B cell (primary cell): Measurements from ENCODE around the gene TINAG. TPM values are rescaled to one million over a fixed set of nuclear protein-coding genes. Genes with fewer than 3 reads are reported as not detected.

Experiments used
- ATAC-seq: fragments of 200-7000 bp; cut with Tn5 transposase; one replicate; pipeline ENCODE4 v1.10.0; 2021; ENCODE audit warnings: low read depth, mild to moderate bottlenecking, moderate number of reproducible peaks, moderate library complexity
- CTCF ChIA-PET: fragments of 350-600 bp; sonication (Branson Sonifier 250); formaldehyde crosslinking; loops from one replicate; lab custom pipeline; 2021; ENCODE audit warnings: antibody characterized with exemption, inconsistent platforms; lab: Charles Lee
- POLR2A ChIA-PET: fragments of 350-600 bp; sonication (Branson Sonifier 250); formaldehyde crosslinking; loops from one replicate; lab custom pipeline; 2021; ENCODE audit warnings: antibody characterized with exemption; lab: Charles Lee
- DNase-seq: peaks from one replicate; pipeline ENCODE4 v3.0.0; 2013
- H2AFZ ChIP-seq: 2 replicates; pipeline ENCODE4 v1.6.1; 2012; ENCODE audit warnings: mild to moderate bottlenecking, low read depth, low read length; ENCODE audit not compliant: insufficient read depth, poor library complexity, severe bottlenecking
- H3K27ac ChIP-seq, 2 donors: 1 replicate in 1 of 2; 2 replicates in 1 of 2; pipeline ENCODE4 v1.5.1; 2012 to 2013; ENCODE audit warnings: low read length in 2 of 2, mild to moderate bottlenecking in 2 of 2, moderate library complexity in 1 of 2
- H3K27me3 ChIP-seq, 4 experiments: fragments of 200-600 bp in 1 of 4; sonication (generic) in 1 of 4; replicated peaks in 1 of 4; 1 replicate in 2 of 4; 2 replicates in 2 of 4; pipeline versions ENCODE4 v1.6.1 to v1.7.0; 2013 to 2016; ENCODE audit warnings: low read length in 3 of 4, mild to moderate bottlenecking in 2 of 4, mixed read lengths in 1 of 4, moderate library complexity in 1 of 4; ENCODE audit not compliant: insufficient read depth in 4 of 4, control insufficient read depth in 3 of 4; ENCODE audit errors: control extremely low read depth in 1 of 4
- H3K36me3 ChIP-seq, 2 experiments: replicated peaks in 1 of 2; 1 replicate in 1 of 2; 2 replicates in 1 of 2; pipeline versions ENCODE4 v1.6.1 to v1.7.1; 2013; ENCODE audit warnings: low read length in 1 of 2; ENCODE audit not compliant: insufficient read depth in 2 of 2, control insufficient read depth in 1 of 2; ENCODE audit errors: control extremely low read depth in 1 of 2, extremely low read depth in 1 of 2
- H3K4me1 ChIP-seq, 2 donors: fragments of 200-600 bp in 1 of 2; sonication (generic) in 1 of 2; 1 replicate in 1 of 2; 2 replicates in 1 of 2; pipeline versions ENCODE4 v1.5.1 to v1.6.1; 2013 to 2017; ENCODE audit warnings: low read length in 2 of 2; ENCODE audit not compliant: control insufficient read depth in 2 of 2, insufficient read depth in 2 of 2
- H3K4me2 ChIP-seq: replicated peaks from 2 replicates; pipeline ENCODE3; 2012; ENCODE audit warnings: mild to moderate bottlenecking, low read depth, low read length; ENCODE audit not compliant: poor library complexity, severe bottlenecking
- H3K4me3 ChIP-seq, 5 experiments: fragments of 200-600 bp in 1 of 5; sonication (generic) in 1 of 5; 1 replicate in 3 of 5; 2 replicates in 2 of 5; pipeline versions ENCODE4 v1.5.1 to v1.7.0; 2011 to 2016; ENCODE audit warnings: low read length in 4 of 5, mild to moderate bottlenecking in 4 of 5, low read depth in 2 of 5, control low read depth in 1 of 5, moderate library complexity in 1 of 5; ENCODE audit not compliant: insufficient read depth in 1 of 5; ENCODE audit errors: control extremely low read depth in 1 of 5, extremely low read depth in 1 of 5
- H3K79me2 ChIP-seq: fragments of 200-600 bp; sonication (generic); one replicate; pipeline ENCODE4 v1.6.0; 2016; ENCODE audit warnings: low read length; ENCODE audit not compliant: control insufficient read depth, insufficient read depth
- H3K9ac ChIP-seq: fragments of 200-600 bp; sonication (generic); 2 replicates; pipeline ENCODE4 v1.6.1; 2017; ENCODE audit warnings: mild to moderate bottlenecking, low read length, moderate library complexity
- H3K9me3 ChIP-seq, 3 donors: one replicate each; pipeline versions ENCODE4 v1.6.1 to v1.7.1; 2013; ENCODE audit warnings: low read length in 2 of 3; ENCODE audit not compliant: control insufficient read depth in 2 of 3, insufficient read depth in 1 of 3; ENCODE audit errors: control extremely low read depth in 1 of 3
- H4K20me1 ChIP-seq: 2 replicates; pipeline ENCODE4 v1.6.0; 2012; ENCODE audit warnings: mild to moderate bottlenecking, low read length; ENCODE audit not compliant: insufficient read depth, control insufficient read depth, poor library complexity, severe bottlenecking
- H3K27ac Mint-ChIP-seq: one replicate; pipeline ENCODE4 v1.8.0; 2021; ENCODE audit warnings: mixed read lengths
- H3K27me3 Mint-ChIP-seq: one replicate; pipeline ENCODE4 v1.8.0; 2021; ENCODE audit warnings: mixed read lengths
- H3K4me1 Mint-ChIP-seq: one replicate; pipeline ENCODE4 v1.8.0; 2021; ENCODE audit warnings: mixed read lengths
- H3K4me3 Mint-ChIP-seq: one replicate; pipeline ENCODE4 v1.8.0; 2021; ENCODE audit warnings: mixed read lengths
- H3K9me3 Mint-ChIP-seq: one replicate; pipeline ENCODE4 v1.8.0; 2022; ENCODE audit warnings: mixed read lengths; ENCODE audit not compliant: insufficient read depth
- EZH2 ChIP-seq: IDR thresholded peaks from 2 replicates; pipeline ENCODE4 v1.6.1; 2012; ENCODE audit warnings: borderline replicate concordance, low read depth, mild to moderate bottlenecking, moderate library complexity, low read length; ENCODE audit not compliant: insufficient read depth, poor library complexity, severe bottlenecking
- WGBS: methylation state at CpG from one replicate; pipeline ENCODE4 v1.1.5; 2013; ENCODE audit warnings: missing lambda C conversion rate; ENCODE audit not compliant: insufficient coverage; 5-methylcytosine and 5-hydroxymethylcytosine counted together
- intact Hi-C: fragments of 100-400 bp; cut with micrococcal nuclease; formaldehyde crosslinking; loops from one replicate; pipeline ENCODE4 v1.10.0; 2022
- polyA plus RNA-seq: library from polyadenylated mRNA; depleted of rRNA; stranded (reverse); fragments of >200 nt; gene quantifications from 2 replicates; pipeline ENCODE4 v1.2.3, GENCODE V29; 2012
- total RNA-seq, 2 donors: library from RNA; stranded (reverse); fragments of 120-200 nt in 1 of 2; gene quantifications; 1 replicate in 1 of 2; 2 replicates in 1 of 2; pipeline versions ENCODE4 v1.2.3 to v1.2.4, GENCODE V29; 2013 to 2022
- TF ChIP-seq, protein P1 (sequence below): fragments of 200-600 bp; IDR thresholded peaks from one replicate; pipeline ENCODE4 v1.8.0; 2022; ENCODE audit warnings: antibody characterized with exemption, mild to moderate bottlenecking

Gene TINAG
- total and polyA plus RNA-seq, 2 donors (not counting 1 experiment from before 2014, with no cell fraction given) = not detected

DNA sequence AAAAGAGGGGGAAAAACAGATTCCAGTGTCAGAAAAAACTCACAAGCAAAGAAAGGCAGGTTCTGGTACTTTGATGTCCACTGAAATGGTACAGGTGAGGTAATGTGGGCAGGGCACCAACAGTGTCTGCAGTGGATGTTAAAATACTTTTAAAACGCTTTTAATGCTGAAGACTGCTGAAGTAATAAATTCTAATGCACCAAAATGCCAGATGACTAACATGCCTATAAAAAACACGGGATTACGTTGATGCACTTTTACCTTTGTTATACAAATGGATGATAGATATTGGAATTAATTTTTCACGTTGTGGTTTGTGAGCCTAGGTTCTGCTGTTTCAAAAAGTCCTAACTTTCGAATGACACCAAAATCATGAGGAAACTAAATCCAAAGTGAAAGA is 83.3 kb downstream of the TINAG start:
- no peaks in the 10 kb centered on the region for H3K36me3 ChIP-seq
- ATAC-seq (no peak), DNase-seq (no peak)
- Mint-ChIP-seq H3K27ac (no peak overlapping the region), H3K4me3 (no peak overlapping the region), H3K27me3 (no peaks in the 10 kb centered on the region), H3K9me3 (no peaks in the 10 kb centered on the region), H3K4me1 (no peaks in the 10 kb centered on the region)
- intact Hi-C loops = no loop called here
- WGBS = 86% methylated on average over 1 of the region's 5 CpGs
- H3K27me3 ChIP-seq = no peaks in the 10 kb centered on the region
- H2AFZ ChIP-seq = no peak overlapping the region
- H3K9me3 ChIP-seq = no peaks in the 10 kb centered on the region
- ChIA-PET POLR2A (no interaction called here), CTCF (no interaction called here)
- H3K4me2 ChIP-seq = no peak overlapping the region
- H3K27ac ChIP-seq = no peak overlapping the region
- no peaks in the 10 kb centered on the region for H3K79me2 ChIP-seq
- no peaks in the 10 kb centered on the region for H3K4me1 ChIP-seq
- no peak overlapping the region for H3K9ac ChIP-seq
- no peak overlapping the region for H3K4me3 ChIP-seq
- no peak for TF ChIP-seq EZH2
- TF ChIP-seq, protein P1, sequence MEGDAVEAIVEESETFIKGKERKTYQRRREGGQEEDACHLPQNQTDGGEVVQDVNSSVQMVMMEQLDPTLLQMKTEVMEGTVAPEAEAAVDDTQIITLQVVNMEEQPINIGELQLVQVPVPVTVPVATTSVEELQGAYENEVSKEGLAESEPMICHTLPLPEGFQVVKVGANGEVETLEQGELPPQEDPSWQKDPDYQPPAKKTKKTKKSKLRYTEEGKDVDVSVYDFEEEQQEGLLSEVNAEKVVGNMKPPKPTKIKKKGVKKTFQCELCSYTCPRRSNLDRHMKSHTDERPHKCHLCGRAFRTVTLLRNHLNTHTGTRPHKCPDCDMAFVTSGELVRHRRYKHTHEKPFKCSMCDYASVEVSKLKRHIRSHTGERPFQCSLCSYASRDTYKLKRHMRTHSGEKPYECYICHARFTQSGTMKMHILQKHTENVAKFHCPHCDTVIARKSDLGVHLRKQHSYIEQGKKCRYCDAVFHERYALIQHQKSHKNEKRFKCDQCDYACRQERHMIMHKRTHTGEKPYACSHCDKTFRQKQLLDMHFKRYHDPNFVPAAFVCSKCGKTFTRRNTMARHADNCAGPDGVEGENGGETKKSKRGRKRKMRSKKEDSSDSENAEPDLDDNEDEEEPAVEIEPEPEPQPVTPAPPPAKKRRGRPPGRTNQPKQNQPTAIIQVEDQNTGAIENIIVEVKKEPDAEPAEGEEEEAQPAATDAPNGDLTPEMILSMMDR = no peak
- no peaks in the 10 kb centered on the region for H4K20me1 ChIP-seq

DNA sequence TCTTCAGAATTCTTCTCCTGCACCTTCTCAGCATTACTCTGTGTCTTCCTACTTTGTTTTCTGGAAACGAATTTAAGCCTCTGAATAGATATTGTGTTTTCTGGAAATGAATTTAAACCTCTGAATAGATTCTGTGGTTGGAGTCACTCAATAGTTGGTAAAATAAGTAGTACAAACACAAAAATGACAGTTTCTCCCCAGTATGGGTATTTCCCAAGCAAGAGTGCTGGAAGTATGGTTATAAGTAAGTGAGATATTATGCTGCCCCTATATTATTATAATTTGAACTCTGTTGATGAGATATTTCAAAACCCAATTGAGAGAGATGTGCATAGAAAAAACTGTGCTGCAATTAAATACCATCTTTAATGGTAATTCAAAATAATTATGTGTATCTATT is 94.9 kb downstream of the TINAG start:
- Histone ChIP-seq H3K4me2 (no peak overlapping the region), H3K27ac (no peak overlapping the region), H3K4me3 (no peak overlapping the region), H3K79me2 (no peaks in the 10 kb centered on the region), H4K20me1 (no peaks in the 10 kb centered on the region), H3K9me3 (no peaks in the 10 kb centered on the region), H3K27me3 (no peaks in the 10 kb centered on the region), H2AFZ (no peak overlapping the region), H3K4me1 (no peaks in the 10 kb centered on the region), H3K36me3 (no peaks in the 10 kb centered on the region), H3K9ac (no peak overlapping the region)
- WGBS = no CpG with 5 or more reads among the region's 1 CpG
- intact Hi-C loops = no loop called here
- no peak overlapping the region for H3K4me3 Mint-ChIP-seq
- ChIA-PET POLR2A (no interaction called here), CTCF (no interaction called here)
- H3K27ac Mint-ChIP-seq = no peak overlapping the region
- H3K27me3 Mint-ChIP-seq = no peaks in the 10 kb centered on the region
- ATAC-seq = no peak
- no peaks in the 10 kb centered on the region for H3K4me1 Mint-ChIP-seq
- no peaks in the 10 kb centered on the region for H3K9me3 Mint-ChIP-seq
- DNase-seq = no peak
- TF ChIP-seq EZH2 = no peak
- TF ChIP-seq, protein P1 = no peak
